Prostate gland (tissue), 2 donors: ENCODE measurements around the gene CLN3. TPM values are rescaled to one million over a fixed set of nuclear protein-coding genes. Genes with fewer than 3 reads are reported as not detected.
"Not testable (repeated sequence)": the region's sequence is repeated elsewhere in the genome, so short reads cannot be mapped to it uniquely, and the experiment has no call there.

Experiments
- DNase-seq: peaks from one replicate; pipeline ENCODE4 v3.0.0-alpha.2; 2019; ENCODE audit warnings: low spot score
- H3K27ac ChIP-seq, 2 donors: fragments of 200-600 bp; sonication (generic); 2 replicates each; pipeline ENCODE4 v1.5.1; 2017 to 2019
- H3K27me3 ChIP-seq: fragments of 200-600 bp; sonication (generic); replicated peaks from 2 replicates; pipeline ENCODE4 v1.5.1; 2019; ENCODE audit not compliant: insufficient read depth
- H3K36me3 ChIP-seq, 2 donors: fragments of 200-600 bp; sonication (generic); 1 replicate in 1 of 2; 2 replicates in 1 of 2; pipeline versions ENCODE4 v1.5.1 to v1.8.1; 2017 to 2019
- H3K4me1 ChIP-seq: fragments of 200-600 bp; sonication (generic); replicated peaks from 2 replicates; pipeline ENCODE4 v1.5.1; 2019
- H3K4me3 ChIP-seq, 2 donors: fragments of 200-600 bp; sonication (generic); 2 replicates each; pipeline ENCODE4 v1.5.1; 2017 to 2019
- H3K9me3 ChIP-seq: fragments of 200-600 bp; sonication (generic); 2 replicates; pipeline ENCODE4 v1.5.1; 2017
- POLR2A ChIP-seq: fragments of 450-650 bp; IDR thresholded peaks from one replicate; pipeline ENCODE4 v1.6.1; 2016; ENCODE audit warnings: antibody characterized with exemption, mild to moderate bottlenecking
- POLR2AphosphoS5 ChIP-seq: sonication (generic); formaldehyde crosslinking; IDR thresholded peaks from one replicate; pipeline ENCODE4 v1.6.1; 2017; ENCODE audit warnings: antibody characterized with exemption
- WGBS: methylation state at CpG from one replicate; pipeline ENCODE4 v1.1.5; 2018; 5-methylcytosine and 5-hydroxymethylcytosine counted together
- intact Hi-C: fragments of 100-400 bp; cut with DNase I; formaldehyde crosslinking; loops from one replicate; pipeline ENCODE4 v1.14.2; 2022
- total RNA-seq, 2 donors: library from RNA; depleted of rRNA; stranded (reverse); fragments of >200 nt; gene quantifications; one replicate each; pipeline ENCODE4 v1.1.0, GENCODE V29; 2016
- TF ChIP-seq, protein P1 (sequence below), 4 experiments: fragments of 200-600 bp in 2 of 4; fragments of 450-650 bp in 2 of 4; sonication (generic) in 2 of 4; IDR thresholded peaks; 1 replicate in 3 of 4; 2 replicates in 1 of 4; pipeline ENCODE4 v1.5.1; 2016 to 2019; ENCODE audit warnings: antibody characterized with exemption in 4 of 4, mild to moderate bottlenecking in 2 of 4, moderate library complexity in 2 of 4

CLN3 gene
- total RNA-seq, 2 donors from 2014 or later = 30.6 to 47.3 TPM

DNA sequence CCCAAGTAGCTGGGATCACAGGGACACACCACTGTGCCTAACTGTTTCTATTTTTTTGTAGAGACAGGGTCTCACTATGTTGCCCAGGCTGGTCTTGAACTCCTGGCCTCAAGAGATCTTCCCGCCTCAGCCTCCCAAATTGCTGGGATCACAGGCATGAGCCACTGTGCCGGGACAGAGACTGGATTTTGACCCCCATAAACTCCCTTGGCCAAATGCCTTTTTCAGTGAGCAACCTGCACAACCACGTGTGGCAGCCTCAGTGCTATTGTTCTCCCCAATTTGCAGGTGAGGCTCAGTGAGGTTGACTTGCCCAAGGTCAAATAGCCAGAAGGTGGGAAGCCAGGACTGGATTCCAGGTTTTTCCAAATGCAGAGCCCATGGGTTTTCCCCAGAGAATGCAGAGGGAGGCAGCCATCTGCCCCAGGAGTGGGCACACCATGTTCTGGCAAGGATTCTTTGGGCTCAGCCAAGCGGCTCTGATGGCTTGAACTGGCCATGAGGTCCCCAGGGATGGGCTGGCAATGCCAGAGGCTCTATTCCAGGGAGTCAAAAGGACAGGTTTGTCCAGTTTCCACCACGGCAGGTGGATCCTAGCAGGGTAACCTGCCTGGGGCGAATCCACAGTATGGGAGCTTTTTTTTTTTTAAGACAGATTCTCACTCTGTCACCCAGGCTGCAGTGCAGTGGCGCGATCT, 13.0 kb upstream of the CLN3 start:
- Histone ChIP-seq H3K27me3 (no peaks in the 10 kb centered on the region), H3K4me1 (no peaks in the 10 kb centered on the region), H3K9me3 (no peaks in the 10 kb centered on the region), H3K4me3 (no peak overlapping the region), H3K36me3 (no peaks in the 10 kb centered on the region), H3K27ac (no peak overlapping the region)
- TF ChIP-seq POLR2AphosphoS5 = no peak
- no peak for TF ChIP-seq POLR2A
- TF ChIP-seq, protein P1, sequence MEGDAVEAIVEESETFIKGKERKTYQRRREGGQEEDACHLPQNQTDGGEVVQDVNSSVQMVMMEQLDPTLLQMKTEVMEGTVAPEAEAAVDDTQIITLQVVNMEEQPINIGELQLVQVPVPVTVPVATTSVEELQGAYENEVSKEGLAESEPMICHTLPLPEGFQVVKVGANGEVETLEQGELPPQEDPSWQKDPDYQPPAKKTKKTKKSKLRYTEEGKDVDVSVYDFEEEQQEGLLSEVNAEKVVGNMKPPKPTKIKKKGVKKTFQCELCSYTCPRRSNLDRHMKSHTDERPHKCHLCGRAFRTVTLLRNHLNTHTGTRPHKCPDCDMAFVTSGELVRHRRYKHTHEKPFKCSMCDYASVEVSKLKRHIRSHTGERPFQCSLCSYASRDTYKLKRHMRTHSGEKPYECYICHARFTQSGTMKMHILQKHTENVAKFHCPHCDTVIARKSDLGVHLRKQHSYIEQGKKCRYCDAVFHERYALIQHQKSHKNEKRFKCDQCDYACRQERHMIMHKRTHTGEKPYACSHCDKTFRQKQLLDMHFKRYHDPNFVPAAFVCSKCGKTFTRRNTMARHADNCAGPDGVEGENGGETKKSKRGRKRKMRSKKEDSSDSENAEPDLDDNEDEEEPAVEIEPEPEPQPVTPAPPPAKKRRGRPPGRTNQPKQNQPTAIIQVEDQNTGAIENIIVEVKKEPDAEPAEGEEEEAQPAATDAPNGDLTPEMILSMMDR (IDR thresholded peaks at IDR 0.05) = no peak
- WGBS = 48% methylated on average over 8 of the region's 8 CpGs
- no peak for DNase-seq
- intact Hi-C loops = no loop called here

DNA sequence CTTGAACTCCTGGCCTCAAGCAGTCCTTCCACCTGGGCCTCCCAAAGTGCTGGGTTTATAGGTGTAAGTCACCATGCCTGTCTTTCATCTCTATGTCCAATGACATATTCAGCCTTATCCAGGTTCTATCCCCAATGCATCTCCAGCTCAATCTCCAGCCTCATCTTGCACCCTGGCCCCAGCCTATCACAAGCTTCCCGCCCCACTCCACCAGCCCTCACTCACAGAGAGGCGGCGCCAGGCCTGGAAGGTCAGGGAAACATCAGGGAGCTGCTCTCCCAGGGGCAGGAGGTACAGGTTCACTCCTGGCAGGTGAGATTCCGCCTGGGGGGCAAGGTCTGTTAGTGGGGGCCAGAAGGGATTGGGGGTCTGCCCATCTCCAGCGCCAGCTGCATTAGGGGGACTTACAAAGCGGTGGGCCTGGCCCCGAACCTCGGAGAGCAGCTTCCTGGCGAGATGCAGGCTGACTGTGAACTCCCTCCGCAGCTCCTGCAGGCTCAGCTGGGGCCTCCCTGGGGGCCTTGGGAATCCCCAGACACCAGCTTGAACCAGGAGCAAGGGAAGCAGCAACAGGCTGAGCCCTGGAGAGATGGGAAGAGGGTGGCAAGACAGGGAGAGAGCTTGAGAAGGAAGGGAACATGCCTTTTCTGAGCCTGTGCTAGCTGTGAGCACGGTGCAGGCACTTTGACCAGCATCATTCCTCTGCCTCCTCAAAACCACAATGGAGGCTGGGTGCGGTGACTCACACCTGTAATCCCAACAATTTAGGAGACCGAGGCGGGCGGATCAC, 11.8 kb upstream of the CLN3 start:
- Histone ChIP-seq H3K27ac (no peak overlapping the region), H3K4me3 (no peak overlapping the region), H3K4me1 (no peaks in the 10 kb centered on the region), H3K9me3 (no peaks in the 10 kb centered on the region), H3K36me3 (no peaks in the 10 kb centered on the region), H3K27me3 (no peaks in the 10 kb centered on the region)
- 86% methylated on average over 15 of the region's 15 CpGs for WGBS
- DNase-seq = no peak
- intact Hi-C loops = no loop called here
- TF ChIP-seq POLR2AphosphoS5 (no peak), POLR2A (no peak)
- TF ChIP-seq, protein P1 (IDR thresholded peaks at IDR 0.05) = no peak

DNA sequence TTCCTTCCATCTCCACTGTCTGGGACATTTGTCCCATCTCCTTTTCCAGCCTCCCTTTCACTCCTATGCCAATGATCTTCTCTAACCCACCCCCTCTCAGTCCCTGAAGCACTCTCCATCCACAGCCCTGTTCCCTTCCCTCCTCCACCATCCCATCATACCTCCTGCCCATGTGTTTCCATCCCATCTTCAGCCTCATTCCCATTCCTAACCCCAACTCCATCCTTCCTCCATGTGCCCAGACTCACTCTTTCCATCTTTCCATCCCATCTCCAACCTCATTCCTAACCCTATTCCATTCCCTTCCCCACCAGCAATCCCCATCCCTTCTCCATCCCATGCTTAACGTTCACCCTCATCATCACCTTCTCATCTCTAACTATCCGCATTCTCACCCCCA, 10.4 kb upstream of the CLN3 start:
- H3K27me3 ChIP-seq = no peaks in the 10 kb centered on the region
- H3K36me3 ChIP-seq = no peaks in the 10 kb centered on the region
- DNase-seq = no peak
- H3K4me3 ChIP-seq = no peak overlapping the region
- no peaks in the 10 kb centered on the region for H3K4me1 ChIP-seq
- no peaks in the 10 kb centered on the region for H3K9me3 ChIP-seq
- no peak for TF ChIP-seq POLR2AphosphoS5
- TF ChIP-seq, protein P1 (IDR thresholded peaks at IDR 0.05) = no peak
- H3K27ac ChIP-seq = no peak overlapping the region
- WGBS = 80% methylated on average over 2 of the region's 2 CpGs
- intact Hi-C loops = no loop called here

DNA sequence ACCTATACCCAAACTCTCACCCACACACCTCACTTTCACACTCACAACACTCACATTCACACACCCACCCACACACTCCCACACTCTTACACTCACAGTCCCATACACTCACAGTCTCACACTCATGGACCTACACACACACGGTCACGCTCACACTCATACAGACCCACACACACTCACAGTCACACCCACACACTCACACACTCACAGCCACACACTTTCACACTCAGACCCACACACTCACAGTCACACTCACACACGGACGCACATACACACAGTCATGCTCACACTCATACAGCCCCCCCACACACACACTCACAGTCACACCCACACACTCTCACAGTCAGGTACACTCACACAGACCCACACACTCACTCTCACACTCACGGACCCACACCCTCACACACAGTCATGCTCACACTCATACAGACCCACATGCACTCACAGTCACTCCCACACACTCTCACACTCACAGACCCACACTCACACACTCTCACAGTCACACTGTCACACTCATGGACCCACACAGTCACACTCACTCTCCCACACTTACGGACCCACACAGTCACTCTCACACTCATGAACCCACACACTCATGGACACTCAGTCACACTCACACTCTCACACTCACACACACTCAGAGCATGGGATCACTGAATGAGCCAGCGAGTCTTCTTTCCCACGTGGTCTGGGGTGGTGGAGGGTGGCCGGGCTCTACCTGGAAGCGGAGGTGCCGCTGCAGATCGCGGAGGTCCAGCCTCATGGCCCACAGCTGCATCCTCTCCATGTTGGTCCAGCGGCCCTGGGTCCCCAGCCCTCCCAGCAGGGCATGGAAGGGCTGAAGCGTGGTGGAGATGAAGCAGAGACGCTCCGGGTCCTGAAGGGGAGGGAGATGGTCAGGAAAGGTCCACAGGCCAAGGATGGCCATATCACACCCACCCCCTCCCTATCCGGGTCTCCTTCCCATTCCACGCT, 9.7 kb upstream of the CLN3 start:
- Histone ChIP-seq H3K4me3 (no peak overlapping the region), H3K4me1 (no peaks in the 10 kb centered on the region), H3K27ac (no peak overlapping the region), H3K27me3 (no peaks in the 10 kb centered on the region), H3K36me3 (no peaks in the 10 kb centered on the region), H3K9me3 (no peaks in the 10 kb centered on the region)
- WGBS = 84% methylated on average over 19 of the region's 19 CpGs
- intact Hi-C loops = no loop called here
- TF ChIP-seq POLR2A (no peak), POLR2AphosphoS5 (no peak)
- TF ChIP-seq, protein P1 (IDR thresholded peaks at IDR 0.05) = no peak
- DNase-seq = no peak

DNA sequence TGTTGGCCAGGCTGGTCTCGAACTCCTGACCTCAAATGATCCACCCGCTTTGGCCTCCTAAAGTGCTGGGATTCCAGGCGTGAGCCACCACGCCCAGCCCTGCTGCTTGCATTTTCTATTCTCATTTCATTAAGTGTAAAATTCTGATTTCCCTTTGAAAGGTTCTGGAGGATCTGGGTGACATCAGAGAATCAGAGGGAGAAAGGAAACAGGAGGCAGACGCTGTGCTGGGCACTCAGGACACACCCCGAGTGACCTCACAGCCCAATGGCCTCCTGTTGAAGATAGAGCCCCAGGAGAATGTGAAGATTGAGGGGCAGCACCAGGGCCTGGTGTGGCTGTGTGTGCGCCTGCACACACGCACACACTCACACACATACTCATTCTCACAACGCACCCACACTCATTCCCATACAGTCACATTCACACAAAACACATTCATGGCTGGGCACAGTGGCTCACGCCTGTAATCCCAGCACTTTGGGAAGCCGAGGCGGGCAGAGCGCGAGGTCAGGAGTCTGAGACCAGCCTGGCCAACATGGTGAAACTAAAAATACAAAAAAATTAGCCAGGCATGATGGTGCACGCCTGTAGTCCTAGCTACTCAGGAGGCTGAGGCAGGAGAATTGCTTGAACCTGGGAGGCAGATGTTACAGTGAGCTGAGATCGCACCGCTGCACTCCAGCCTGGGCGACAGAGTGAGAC, 8.8 kb upstream of the CLN3 start:
- H3K27ac ChIP-seq, H3K4me3 ChIP-seq, intact Hi-C loops, H3K27me3 ChIP-seq, H3K36me3 ChIP-seq, H3K4me1 ChIP-seq, H3K9me3 ChIP-seq, DNase-seq: not testable (repeated sequence)
- WGBS = 84% methylated on average over 18 of the region's 18 CpGs
